Endothelial cell of umbilical vein (primary cell): ENCODE measurements around the gene KHSRP. TPM values are rescaled to one million over a fixed set of nuclear protein-coding genes. Genes with fewer than 3 reads are reported as not detected.

Experiments
- BruUV-seq: library from RNA; stranded (reverse); fragments of 400-500 nt; replicated peaks from 2 replicates; lab custom pipeline; 2021; lab: Mats Ljungman, UMichigan
- CTCF ChIA-PET: fragments of 300-600, 350-600 bp; sonication (Branson Sonifier 250); formaldehyde crosslinking; loops from one replicate; lab custom pipeline; 2021; ENCODE audit warnings: antibody characterized with exemption, inconsistent platforms; lab: Charles Lee
- POLR2A ChIA-PET: fragments of 300-600, 350-600 bp; sonication (Branson Sonifier 250); formaldehyde crosslinking; loops from one replicate; lab custom pipeline; 2021; ENCODE audit warnings: antibody characterized with exemption, inconsistent platforms; lab: Charles Lee
- DNase-seq: peaks from one replicate; pipeline ENCODE4 v3.0.0-alpha.2; 2011; ENCODE audit warnings: low read depth, low spot score
- FAIRE-seq: peaks from 2 replicates; lab custom pipeline; 2011; peaks lifted over from hg19 to GRCh38; lab: Jason Lieb, UNC
- H2AFZ ChIP-seq: 2 replicates; pipeline ENCODE4 v1.6.0; 2012; ENCODE audit warnings: low read depth, low read length, control low read depth, inconsistent platforms
- H3K27ac ChIP-seq: 2 replicates; pipeline ENCODE4 v1.5.1; 2011; ENCODE audit warnings: low read depth, mild to moderate bottlenecking, control low read depth, low read length, moderate library complexity; ENCODE audit not compliant: insufficient read depth
- H3K27me3 ChIP-seq, 2 experiments: 2 replicates each; pipeline versions ENCODE4 v1.6.0 to v1.6.1; 2011; ENCODE audit warnings: low read length in 2 of 2, mixed read lengths in 1 of 2; ENCODE audit not compliant: control insufficient read depth in 2 of 2, insufficient read depth in 2 of 2
- H3K36me3 ChIP-seq, 2 experiments: 2 replicates in 1 of 2; 3 replicates in 1 of 2; pipeline ENCODE4 v1.5.1; 2011; ENCODE audit warnings: low read length in 2 of 2, mild to moderate bottlenecking in 1 of 2, moderate library complexity in 1 of 2; ENCODE audit not compliant: control insufficient read depth in 2 of 2, insufficient read depth in 2 of 2; ENCODE audit errors: extremely low read depth in 1 of 2
- H3K4me1 ChIP-seq: 3 replicates; pipeline ENCODE4 v1.5.1; 2011; ENCODE audit warnings: mild to moderate bottlenecking, low read length; ENCODE audit not compliant: control insufficient read depth, insufficient read depth; ENCODE audit errors: extremely low read depth
- H3K4me2 ChIP-seq: 2 replicates; pipeline ENCODE4 v1.6.1; 2011; ENCODE audit warnings: low read length, control low read depth, mixed read lengths; ENCODE audit not compliant: insufficient read depth
- H3K4me3 ChIP-seq, 3 experiments: fragments of 200-600 bp in 1 of 3; sonication (generic), shearing (Covaris generic) in 1 of 3; replicated peaks in 1 of 3; 2 replicates each; pipeline ENCODE4 v1.5.1; 2011 to 2016; ENCODE audit warnings: control low read depth in 3 of 3, low read length in 3 of 3, mild to moderate bottlenecking in 2 of 3, inconsistent platforms in 1 of 3, low read depth in 1 of 3, moderate library complexity in 1 of 3; ENCODE audit not compliant: insufficient read depth in 1 of 3
- H3K79me2 ChIP-seq: 2 replicates; pipeline ENCODE4 v1.6.0; 2012; ENCODE audit warnings: low read length, inconsistent platforms; ENCODE audit not compliant: control insufficient read depth, insufficient read depth
- H3K9ac ChIP-seq: replicated peaks from 2 replicates; pipeline ENCODE3; 2011; ENCODE audit warnings: low read length, control low read depth; ENCODE audit not compliant: insufficient read depth; ENCODE audit errors: extremely low read depth
- H3K9me1 ChIP-seq: replicated peaks from 3 replicates; pipeline ENCODE4 v1.6.0; 2011; ENCODE audit warnings: mild to moderate bottlenecking, low read length; ENCODE audit not compliant: control insufficient read depth, insufficient read depth; ENCODE audit errors: extremely low read depth
- H3K9me3 ChIP-seq: replicated peaks from 2 replicates; pipeline ENCODE4 v1.5.1; 2012; ENCODE audit warnings: low read length, inconsistent platforms; ENCODE audit not compliant: control insufficient read depth, insufficient read depth
- H4K20me1 ChIP-seq: replicated peaks from 2 replicates; pipeline ENCODE3; 2011; ENCODE audit warnings: mild to moderate bottlenecking, low read length; ENCODE audit not compliant: control insufficient read depth, insufficient read depth; ENCODE audit errors: extremely low read depth
- EZH2 ChIP-seq: IDR thresholded peaks from 2 replicates; pipeline ENCODE4 v1.6.1; 2012; ENCODE audit warnings: borderline replicate concordance, low read depth, mild to moderate bottlenecking, moderate library complexity, low read length, inconsistent platforms; ENCODE audit not compliant: severe bottlenecking
- FOS ChIP-seq: IDR thresholded peaks from 2 replicates; pipeline ENCODE4 v1.6.1; 2011; ENCODE audit warnings: mild to moderate bottlenecking, low read length, moderate library complexity, borderline replicate concordance; ENCODE audit not compliant: insufficient read depth
- GATA2 ChIP-seq: IDR thresholded peaks from 2 replicates; pipeline ENCODE4 v1.7.0; 2011; ENCODE audit warnings: low read depth, mild to moderate bottlenecking, moderate library complexity, mixed read lengths, low read length; ENCODE audit not compliant: insufficient read length, insufficient read depth
- JUN ChIP-seq: IDR thresholded peaks from 2 replicates; pipeline ENCODE4 v1.6.1; 2011; ENCODE audit warnings: borderline replicate concordance, low read depth; ENCODE audit not compliant: insufficient read length, insufficient read depth
- MYC ChIP-seq: IDR thresholded peaks from one replicate; pipeline ENCODE4 v1.6.1; 2011; ENCODE audit warnings: mild to moderate bottlenecking, low read depth, low read length
- POLR2A ChIP-seq: IDR thresholded peaks from 2 replicates; pipeline ENCODE4 v1.6.1; 2012; ENCODE audit warnings: low read depth, mild to moderate bottlenecking, control low read depth, low read length
- POLR2AphosphoS5 ChIP-seq: IDR thresholded peaks from 2 replicates; pipeline ENCODE4 v1.6.1; 2012; ENCODE audit warnings: low read depth, mild to moderate bottlenecking, control low read depth, low read length, moderate library complexity; ENCODE audit not compliant: insufficient read depth
- dilution Hi-C: fragments of 300-500 bp; cut with MboI; formaldehyde crosslinking; loops from one replicate; pipeline ENCODE4 v1.15.0; 2019; ENCODE audit warnings: low sequenced_read_pairs; ENCODE audit not compliant: extremely low pct_ligation_motif_present
- intact Hi-C: fragments of 100-400 bp; cut with micrococcal nuclease; formaldehyde crosslinking; loops from one replicate; pipeline ENCODE4 v1.10.0; 2022
- polyA plus RNA-seq, 4 experiments: library from polyadenylated mRNA; depleted of rRNA in 3 of 4; stranded (reverse) in 3 of 4; unstranded in 1 of 4; fragments of >200 nt; gene quantifications; 2 replicates each; pipeline versions ENCODE4 v1.2.1 to v1.2.3, GENCODE V29; 2011 to 2012; ENCODE audit warnings: missing spikeins in 1 of 4
- total RNA-seq: library from RNA; stranded (reverse); gene quantifications from 2 replicates; pipeline ENCODE4 v1.2.3, GENCODE V29; 2021
- TF ChIP-seq, protein P1 (sequence below): IDR thresholded peaks from 2 replicates; pipeline ENCODE4 v1.6.1; 2011; ENCODE audit not compliant: insufficient read depth, insufficient read length
- TF ChIP-seq, protein P2 (sequence below), 2 donors: IDR thresholded peaks; 1 replicate in 1 of 2; 2 replicates in 1 of 2; pipeline ENCODE4 v1.5.1; 2011; ENCODE audit warnings: low read length in 2 of 2, mild to moderate bottlenecking in 2 of 2, moderate library complexity in 2 of 2, control low read depth in 1 of 2, inconsistent platforms in 1 of 2, low read depth in 1 of 2; ENCODE audit not compliant: insufficient read depth in 1 of 2; ENCODE audit errors: extremely low read depth in 1 of 2

The KHSRP gene
- total and polyA plus RNA-seq, 2 donors (not counting 3 experiments of a cell fraction or from before 2014, with no cell fraction given): 98.3 to 372 TPM

DNA sequence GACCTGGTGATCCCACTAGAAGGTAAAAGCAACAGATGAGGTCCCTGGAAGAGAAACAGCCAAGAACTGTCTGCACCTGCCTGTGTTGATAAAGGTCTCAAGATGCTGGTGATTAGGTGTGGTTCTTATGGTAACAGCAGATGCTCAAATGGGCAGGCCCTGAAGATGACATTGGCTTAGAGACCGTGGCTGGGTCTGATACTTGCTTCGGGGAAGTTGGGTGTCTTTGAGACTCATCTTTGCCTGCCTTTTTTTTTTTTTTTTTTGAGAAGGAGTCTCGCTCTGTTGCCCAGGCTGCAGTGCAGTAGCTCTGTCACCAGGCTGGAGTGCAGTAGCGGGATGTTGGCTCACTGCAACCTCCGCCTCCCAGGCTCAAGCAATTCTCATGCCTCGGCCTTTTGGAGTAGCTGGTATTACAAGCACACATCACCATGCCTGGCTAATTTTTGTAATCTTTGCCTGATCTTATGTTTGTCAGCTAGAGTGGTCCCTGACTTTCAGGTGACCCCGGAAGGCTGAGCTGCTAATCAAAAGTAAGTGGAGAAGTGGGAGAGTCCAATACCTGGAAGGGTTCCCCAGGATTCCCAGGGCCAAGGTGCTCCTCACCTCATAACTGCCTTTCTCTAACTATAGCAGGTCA lies 27.1 kb upstream of the KHSRP start:
- no peaks in the 10 kb centered on the region for H4K20me1 ChIP-seq

More for the DNA sequence above, 27.1 kb upstream of the KHSRP start:
- Histone ChIP-seq H3K4me1 (no peaks in the 10 kb centered on the region), H3K4me3 (no peak overlapping the region), H3K9me1 (no peaks in the 10 kb centered on the region), H3K79me2 (no peaks in the 10 kb centered on the region), H2AFZ (no peak overlapping the region), H3K9ac (no peak overlapping the region), H3K36me3 (peaks cover 2 to 6% of the 10 kb centered on the region in 2 experiments), H3K9me3 (no peaks in the 10 kb centered on the region), H3K27ac (no peak overlapping the region), H3K4me2 (no peak overlapping the region), H3K27me3 (no peaks in the 10 kb centered on the region)
- ChIA-PET CTCF (no interaction called here), POLR2A (no interaction called here)
- TF ChIP-seq GATA2: no peak
- TF ChIP-seq POLR2AphosphoS5: no peak
- TF ChIP-seq JUN: no peak
- TF ChIP-seq MYC: no peak
- TF ChIP-seq FOS: no peak
- TF ChIP-seq, protein P1, sequence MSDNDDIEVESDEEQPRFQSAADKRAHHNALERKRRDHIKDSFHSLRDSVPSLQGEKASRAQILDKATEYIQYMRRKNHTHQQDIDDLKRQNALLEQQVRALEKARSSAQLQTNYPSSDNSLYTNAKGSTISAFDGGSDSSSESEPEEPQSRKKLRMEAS: no peak
- TF ChIP-seq POLR2A: no peak
- TF ChIP-seq, protein P2, sequence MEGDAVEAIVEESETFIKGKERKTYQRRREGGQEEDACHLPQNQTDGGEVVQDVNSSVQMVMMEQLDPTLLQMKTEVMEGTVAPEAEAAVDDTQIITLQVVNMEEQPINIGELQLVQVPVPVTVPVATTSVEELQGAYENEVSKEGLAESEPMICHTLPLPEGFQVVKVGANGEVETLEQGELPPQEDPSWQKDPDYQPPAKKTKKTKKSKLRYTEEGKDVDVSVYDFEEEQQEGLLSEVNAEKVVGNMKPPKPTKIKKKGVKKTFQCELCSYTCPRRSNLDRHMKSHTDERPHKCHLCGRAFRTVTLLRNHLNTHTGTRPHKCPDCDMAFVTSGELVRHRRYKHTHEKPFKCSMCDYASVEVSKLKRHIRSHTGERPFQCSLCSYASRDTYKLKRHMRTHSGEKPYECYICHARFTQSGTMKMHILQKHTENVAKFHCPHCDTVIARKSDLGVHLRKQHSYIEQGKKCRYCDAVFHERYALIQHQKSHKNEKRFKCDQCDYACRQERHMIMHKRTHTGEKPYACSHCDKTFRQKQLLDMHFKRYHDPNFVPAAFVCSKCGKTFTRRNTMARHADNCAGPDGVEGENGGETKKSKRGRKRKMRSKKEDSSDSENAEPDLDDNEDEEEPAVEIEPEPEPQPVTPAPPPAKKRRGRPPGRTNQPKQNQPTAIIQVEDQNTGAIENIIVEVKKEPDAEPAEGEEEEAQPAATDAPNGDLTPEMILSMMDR (IDR thresholded peaks at IDR 0.05; ENCODE audit: extremely low read depth in 1 of 2, insufficient read depth in 1 of 2, low read depth in 1 of 2, low read length in 2 of 2): no peak
- no peak for TF ChIP-seq EZH2
- no peak for DNase-seq
- dilution Hi-C loops (no loop called here), intact Hi-C loops (no loop called here)
- no TSS peak for BruUV-seq
- FAIRE-seq: no peak
